GM15510 (cell line): ENCODE results near the gene DAZAP1.

ENCODE experiments used
- POLR2A ChIP-seq: IDR thresholded peaks from 3 replicates; pipeline ENCODE4 v1.6.1; 2011; ENCODE audit warnings: borderline replicate concordance; ENCODE audit not compliant: insufficient read length; ENCODE audit errors: extremely low read depth

DAZAP1 gene

GRCh38 chr19:1434040-1434366 is 26.6 kb downstream of the DAZAP1 start:
- TF ChIP-seq POLR2A: no peak

DNA sequence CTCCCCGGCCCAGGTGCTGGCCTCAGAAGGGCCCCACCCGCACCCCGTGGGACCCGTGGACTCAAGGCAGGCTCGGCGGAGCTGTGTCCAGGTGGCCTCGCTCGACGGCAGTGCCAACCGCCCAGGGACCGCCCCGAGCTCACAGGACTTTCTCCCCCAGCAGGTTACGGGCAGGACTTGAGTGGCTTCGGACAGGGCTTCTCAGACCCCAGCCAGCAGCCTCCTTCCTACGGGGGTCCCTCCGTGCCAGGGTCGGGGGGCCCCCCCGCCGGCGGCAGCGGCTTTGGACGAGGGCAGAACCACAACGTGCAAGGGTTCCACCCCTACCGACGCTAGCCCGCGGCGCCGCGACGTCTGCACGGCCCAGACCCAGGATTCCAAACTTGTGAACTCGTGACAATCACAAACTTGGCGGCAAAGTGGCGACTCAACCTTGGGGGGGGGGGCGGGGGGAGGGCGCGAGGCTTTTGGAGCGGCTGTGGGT is 27.2 kb downstream of the DAZAP1 start:
- TF ChIP-seq POLR2A: no peak

DNA sequence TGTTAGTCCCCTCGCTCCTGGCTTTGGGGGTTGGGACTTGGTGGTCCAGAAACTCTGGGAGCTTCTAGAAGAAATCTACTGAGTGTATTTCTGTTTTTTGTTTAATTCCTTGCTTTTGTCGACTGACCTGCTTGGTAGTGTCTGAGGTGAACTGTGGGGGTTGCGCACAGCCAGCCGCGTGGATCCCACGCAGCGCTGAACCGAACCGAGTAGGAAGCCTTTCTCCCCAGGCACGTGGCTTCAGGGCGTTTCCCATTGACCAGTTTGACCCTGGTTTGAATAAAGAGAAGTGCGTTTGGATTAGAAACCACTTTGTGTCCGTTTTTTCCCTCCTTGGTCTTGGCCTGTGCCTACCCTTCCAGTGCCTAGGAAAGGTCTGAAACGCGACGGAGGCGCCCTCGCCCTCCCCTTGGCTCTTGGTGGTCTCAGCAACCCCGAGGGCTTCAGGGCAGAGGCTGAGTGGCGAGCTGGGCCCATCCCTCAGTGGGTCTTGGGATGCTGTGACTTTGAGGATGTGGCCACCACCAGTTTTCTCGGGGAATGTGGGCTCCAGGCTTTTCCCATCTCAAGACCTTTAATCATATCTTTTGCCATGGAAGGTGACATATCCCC is 28.1 kb downstream of the DAZAP1 start:
- TF ChIP-seq POLR2A: no peak

DNA sequence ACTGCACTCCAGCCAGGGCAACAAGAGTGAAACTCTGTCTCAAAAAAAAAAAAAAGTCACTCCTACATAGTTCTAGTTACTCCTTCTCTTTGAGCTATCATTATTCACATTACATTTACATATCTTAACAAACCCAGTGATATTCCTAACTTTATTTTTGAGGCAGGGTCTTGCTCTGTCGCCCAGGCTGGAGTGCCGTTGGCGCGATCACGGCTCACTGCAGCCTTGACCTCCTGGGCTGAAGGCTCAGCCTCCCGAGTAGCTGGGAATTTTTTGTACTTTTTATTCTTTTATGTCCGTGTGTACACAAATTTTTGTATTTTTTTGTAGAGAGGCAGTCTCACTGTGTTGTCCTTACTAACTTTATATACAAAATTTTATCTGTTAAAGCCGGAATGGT is 30.2 kb downstream of the DAZAP1 start:
- no peak for TF ChIP-seq POLR2A

GRCh38 chr19:1438035-1438932 is 30.9 kb downstream of the DAZAP1 start, which contains the start of gene RPS15:
TSS of gene RPS15 (plus strand) at chr19:1438396. CDS start at chr19:1438426, 30 bp downstream.
- TF ChIP-seq POLR2A: peak; percentile 99

DNA sequence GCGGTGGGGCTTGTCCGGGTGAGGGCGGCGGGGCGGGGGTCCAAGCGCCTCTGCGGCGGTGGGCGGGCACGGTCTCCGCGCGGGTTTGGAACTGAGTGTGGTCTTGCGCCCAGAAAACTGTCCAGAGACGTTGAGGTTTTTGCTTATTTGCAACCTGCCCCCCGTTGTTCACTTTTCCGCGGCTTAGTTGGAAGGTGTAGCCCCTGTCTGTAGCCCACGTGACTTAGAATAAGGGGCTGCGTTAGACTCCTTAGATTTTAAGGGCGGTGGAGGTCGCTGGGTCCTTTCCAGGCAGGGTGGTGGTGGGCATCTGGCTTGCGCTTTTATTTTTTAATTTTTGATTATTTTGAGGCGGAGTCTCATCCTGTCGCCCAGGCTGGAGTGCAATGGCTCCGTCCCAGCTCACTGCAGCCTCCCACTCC is 31.6 kb downstream of the DAZAP1 start:
- TF ChIP-seq POLR2A: no peak

- TF ChIP-seq POLR2A: no peak
These were observed 33.0 kb downstream of the DAZAP1 start for GRCh38 chr19:1440418-1440801.

DNA sequence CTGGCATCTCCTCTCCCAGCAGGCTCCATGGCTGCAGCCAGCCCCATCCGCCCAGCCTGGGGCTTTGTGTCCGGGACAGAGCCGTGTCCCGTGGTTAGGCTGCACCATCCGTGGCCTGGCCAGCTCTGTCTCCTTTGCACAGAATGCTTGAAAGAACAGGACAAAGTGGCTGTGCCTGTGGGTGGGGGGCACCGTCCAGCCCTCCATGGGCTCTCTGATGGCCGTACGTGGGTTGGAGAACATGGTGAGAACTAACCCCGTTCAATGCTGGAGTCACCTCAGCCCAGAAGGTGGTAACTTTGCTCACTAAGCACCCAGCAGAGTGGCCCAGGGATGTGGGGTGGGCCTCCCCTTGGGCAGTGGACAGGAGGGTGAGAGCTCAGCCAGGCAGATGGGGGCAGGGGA is 33.6 kb downstream of the DAZAP1 start:
- TF ChIP-seq POLR2A: no peak

GRCh38 chr19:1441677-1442438 is 34.5 kb downstream of the DAZAP1 start:
- no peak for TF ChIP-seq POLR2A

DNA sequence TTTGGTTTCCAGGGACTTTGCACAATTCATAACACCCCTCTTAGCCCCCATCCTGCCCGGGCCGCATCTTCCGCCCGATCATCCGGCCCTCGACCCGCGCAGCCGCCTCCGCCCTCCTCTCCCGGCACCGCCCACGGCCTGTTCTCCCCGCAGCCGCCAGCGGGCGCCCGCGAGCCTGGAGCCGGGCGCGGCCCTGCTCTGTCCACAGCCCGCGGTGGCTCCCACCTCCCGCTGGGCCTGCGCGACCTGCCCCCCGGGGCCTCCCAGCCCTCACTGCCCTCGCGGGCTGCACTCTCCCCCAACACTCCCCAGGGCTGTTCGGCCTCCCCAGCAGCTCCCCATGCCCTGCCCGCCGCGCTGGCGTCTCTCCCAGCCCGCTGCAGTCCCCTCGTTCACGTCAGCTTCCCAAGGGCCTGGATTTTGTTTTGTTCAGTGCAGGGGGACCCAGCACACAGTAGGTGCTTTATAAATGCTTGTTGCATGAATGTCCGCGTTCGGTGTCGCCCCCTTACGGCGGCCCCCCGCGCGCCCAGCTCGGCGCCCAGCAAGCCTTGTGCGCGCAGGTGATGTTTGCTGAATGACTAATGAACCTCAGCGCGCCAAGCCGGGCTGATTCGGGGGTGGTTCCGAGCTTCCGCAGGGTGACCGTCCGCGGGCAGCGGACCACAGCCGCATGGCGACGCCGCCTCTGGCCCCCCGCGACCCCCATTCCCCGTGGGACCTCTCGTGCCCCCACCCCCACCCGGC is 38.0 kb downstream of the DAZAP1 start:
- no peak for TF ChIP-seq POLR2A

- no peak for TF ChIP-seq POLR2A
These were observed 38.7 kb downstream of the DAZAP1 start for GRCh38 chr19:1445932-1446712.

DNA sequence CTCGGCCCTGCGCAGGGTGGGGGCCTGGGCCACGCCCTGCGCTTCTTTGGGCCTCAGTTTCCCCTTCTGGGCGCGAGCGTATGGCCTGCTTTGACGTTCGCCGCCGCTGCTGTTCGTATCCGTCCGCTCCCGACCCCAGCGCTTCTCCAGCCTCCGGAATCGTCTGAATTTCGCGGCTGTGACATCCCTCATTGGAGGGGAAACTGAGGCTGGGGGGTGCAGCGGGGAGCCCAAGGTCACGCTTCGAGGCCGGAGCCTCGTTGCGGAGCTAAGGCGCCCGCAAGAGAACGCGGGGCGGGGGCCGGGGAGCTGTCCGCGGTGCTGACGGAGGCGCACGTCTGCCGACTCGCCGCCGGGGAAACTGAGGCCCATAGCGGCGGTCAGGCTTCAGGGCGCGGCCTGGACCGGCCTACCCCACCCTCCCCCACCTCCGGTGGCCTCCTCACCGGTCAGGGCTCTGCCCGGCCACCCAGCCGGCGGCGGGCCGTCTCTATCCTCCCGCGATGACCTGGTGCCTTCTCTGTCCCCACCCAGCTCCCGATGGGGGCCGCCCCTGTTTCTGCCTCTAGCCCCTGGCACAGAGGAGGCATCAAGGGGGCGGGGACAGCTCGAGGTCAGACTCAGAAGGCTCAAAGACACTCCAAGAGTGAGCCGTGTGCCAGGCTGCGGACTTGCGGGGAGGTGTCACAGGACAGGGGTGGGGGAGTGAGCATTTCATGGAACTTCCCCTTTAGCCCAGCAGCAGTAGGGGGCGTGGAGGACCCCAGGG is 39.5 kb downstream of the DAZAP1 start:
- no peak for TF ChIP-seq POLR2A

- no peak for TF ChIP-seq POLR2A
These were observed 40.1 kb downstream of the DAZAP1 start for GRCh38 chr19:1447504-1447903.
